NCI-H524 (cell line): ENCODE measurements around the gene CPNE7.
"Not testable (repeated sequence)": the region's sequence is repeated elsewhere in the genome, so short reads cannot be mapped to it uniquely, and the experiment has no call there.

Experiments
- DNase-seq, 2 experiments: peaks; one replicate each; lab custom pipeline; 2025; lab: John Stamatoyannopoulos, UW

The CPNE7 gene

DNA sequence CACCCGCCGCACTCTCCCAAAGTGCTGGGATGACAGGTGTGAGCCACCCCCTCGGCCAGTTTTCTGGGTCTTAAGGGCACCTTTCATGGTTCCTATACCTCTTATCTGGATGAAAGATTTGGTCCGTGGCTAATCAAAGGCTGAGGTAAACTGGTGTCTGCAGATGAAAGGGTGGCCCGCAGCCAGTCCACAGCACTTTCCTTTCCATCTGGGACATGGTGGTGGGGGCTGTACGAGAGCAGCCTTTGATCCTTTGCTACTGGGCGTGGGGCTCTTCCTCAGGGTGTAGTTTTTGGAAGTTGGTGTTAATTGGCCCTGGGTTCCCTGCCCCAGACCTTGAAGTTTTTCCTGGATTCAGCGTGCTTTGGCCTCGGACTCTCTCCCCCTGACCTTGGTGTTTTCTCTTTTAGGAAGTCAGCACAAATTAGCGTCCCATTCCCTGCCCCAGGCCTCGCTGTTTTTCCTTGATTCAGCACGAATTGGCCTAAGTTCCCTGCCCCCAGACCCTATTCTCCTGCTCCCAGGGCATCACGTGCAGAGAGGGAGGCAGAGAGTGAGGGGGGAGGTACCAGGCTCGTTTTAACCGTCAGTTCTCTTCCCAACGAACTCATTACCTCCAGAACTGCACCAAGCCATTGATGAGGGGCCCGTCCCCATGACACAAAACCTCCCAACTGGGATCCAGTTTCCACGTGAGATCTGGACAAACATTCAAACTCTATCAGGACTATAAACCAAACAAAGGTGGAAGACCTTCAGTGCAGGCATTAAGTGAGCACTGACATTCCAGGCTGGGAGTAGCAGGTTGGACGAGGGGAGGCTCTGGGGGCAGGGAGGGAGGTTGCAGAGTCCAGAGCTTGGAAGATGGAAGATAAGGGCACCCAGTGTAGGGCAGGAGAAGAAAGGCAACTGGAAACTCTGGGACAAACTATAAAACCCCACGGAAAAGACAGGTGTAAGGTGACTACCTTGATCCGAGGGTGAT is 49.5 kb downstream of the CPNE7 start:
- DNase-seq = no peak

DNA sequence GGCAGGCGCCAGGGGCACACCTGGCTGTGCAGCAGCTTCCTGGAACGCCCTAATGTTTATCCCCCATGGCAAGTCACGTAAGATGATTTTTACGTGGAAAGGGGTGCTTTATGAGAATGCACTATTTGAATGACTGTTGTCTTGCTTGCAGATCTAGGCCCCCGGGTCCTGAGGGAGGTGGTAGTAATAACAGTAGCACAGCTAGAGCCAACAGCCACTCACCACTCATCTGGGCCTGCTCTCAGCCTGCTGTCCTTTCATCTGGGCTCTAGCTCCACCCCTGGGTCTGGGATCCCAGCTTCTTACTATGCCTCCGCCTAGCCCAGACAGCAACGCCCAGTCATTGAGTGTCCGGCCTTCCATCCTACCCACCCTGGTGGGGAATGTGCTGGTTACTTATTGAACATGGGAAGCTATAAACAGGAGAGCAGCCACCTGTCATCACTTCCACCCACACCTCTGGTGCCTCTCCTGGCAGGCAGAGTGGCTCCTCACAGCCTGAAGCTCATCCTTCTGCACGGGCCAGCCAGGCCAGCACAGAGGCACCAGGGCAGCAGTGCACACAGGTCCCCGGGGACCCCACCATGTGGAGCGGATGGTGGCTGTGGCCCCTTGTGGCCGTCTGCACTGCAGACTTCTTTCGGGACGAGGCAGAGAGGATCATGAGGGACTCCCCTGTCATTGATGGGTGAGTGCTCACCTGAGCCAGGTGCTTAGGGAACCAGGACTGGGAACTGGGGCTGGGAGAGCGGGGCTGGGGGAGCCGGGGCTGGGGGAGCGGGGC is 54.5 kb downstream of the CPNE7 start:
- no peak for DNase-seq

GRCh38 chr16:89633064-89633631 is 57.6 kb downstream of the CPNE7 start:
- DNase-seq = peak in 1 of 2 experiments; percentile 64

DNA sequence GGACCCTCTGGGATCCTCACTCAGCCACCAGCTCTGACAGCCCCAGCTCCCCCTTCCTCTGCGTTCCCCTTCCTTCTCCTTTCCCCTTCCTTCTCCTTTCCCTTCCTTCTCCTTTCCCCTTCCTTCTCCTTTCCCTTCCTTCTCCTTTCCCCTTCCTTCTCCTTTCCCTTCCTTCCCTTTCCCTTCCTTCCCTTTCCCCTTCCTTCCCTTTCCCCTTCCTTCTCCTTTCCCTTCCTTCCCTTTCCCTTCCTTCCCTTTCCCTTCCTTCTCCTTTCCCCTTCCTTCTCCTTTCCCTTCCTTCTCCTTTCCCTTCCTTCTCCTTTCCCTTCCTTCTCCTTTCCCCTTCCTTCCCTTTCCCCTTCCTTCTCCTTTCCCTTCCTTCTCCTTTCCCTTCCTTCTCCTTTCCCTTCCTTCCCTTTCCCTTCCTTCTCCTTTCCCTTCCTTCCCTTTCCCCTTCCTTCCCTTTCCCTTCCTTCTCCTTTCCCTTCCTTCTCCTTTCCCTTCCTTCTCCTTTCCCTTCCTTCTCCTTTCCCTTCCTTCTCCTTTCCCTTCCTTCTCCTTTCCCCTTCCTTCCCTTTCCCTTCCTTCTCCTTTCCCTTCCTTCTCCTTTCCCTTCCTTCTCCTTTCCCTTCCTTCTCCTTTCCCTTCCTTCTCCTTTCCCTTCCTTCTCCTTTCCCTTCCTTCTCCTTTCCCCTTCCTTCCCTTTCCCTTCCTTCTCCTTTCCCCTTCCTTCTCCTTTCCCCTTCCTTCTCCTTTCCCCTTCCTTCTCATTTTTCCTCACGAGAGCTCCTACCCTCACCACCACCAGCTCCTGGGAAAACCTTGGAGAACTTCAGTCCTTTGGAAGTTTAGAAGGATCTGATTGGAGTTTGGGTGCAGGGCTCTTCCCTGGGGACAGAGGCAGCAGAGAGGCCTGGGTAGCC is 59.2 kb downstream of the CPNE7 start:
- not testable (repeated sequence) for DNase-seq

DNA sequence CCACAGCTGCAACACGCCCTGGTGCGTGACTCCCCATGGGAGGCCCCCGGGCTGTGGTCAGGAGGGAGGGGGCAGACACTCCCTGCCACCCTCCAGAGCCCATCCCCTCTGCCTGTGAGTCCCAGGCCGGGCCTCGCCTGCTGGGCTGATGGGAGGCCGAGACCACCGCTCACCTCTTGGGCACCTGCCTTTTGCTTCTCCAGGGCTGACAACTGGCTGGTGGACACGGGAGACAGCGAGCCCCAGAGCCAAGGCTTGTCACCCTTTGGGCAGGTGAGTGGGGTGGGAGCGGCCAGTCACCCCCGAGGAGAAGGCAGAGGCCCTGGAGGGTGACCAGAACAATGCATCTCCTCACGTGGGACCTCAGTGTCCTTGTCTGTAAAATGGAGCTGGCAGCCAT is 61.1 kb downstream of the CPNE7 start:
- no peak for DNase-seq

DNA sequence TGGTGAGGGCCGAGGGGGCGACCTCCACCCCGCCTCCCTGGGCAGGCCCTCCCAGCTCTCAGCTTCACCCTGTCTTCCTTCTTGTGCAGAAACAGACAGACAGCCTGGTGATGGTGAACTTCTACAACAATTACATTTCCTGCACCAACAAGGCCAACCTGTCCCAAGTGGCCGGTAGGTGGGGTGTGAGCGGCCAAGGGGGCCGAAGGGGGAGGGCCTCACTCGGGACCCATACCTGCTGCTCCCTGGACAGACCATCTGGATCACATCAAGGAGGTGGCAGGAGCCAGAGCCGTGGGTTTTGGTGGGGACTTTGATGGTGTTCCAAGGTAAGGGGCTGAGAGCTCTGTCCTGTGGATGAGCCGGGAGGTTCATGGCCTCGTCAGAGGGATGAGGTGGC is 61.8 kb downstream of the CPNE7 start:
- DNase-seq = no peak

DNA sequence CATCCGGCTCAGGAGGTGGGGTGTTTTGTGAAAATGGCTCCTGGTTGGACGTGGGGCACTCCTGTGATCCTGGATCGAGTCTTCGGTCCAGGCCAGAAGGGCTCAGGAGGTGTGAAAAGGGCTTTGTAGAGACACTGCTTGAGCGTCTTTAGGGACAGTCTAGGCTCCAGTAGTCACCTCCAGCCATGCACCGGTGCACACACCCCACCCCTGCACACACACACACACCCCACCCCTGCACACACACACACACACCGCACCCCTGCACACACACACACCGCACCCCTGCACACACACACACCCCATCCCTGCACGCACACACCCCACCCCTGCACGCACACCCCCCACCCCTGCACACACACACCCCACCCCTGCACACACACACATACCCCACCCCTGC is 62.9 kb downstream of the CPNE7 start:
- no peak for DNase-seq

GRCh38 chr16:89639385-89639784 is 63.8 kb downstream of the CPNE7 start:
- no peak for DNase-seq

- DNase-seq = no peak
Measured at GRCh38 chr16:89641458-89642119, 66.0 kb downstream of the CPNE7 start.

DNA sequence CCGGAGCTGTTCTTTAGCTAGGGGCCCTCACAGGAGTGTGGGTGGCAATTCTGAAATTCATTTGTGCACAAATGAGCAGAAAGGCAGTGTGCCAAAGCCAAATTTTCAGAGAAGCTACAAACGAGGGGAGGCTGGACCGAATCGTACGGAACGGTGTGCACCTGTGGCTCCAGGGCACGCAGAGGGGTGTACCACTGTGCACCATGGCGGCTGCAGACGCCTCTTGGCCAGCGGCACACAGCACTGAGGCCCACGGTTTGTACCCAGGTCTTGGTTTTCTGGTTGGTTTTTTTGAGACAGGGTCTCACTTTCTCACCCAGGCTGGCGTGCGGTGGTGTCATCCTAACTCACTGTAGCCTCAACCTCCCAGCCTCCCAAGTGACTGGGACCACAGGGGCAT is 67.0 kb downstream of the CPNE7 start:
- DNase-seq = no peak

- DNase-seq = no peak
Measured at GRCh38 chr16:89643769-89644300, 68.3 kb downstream of the CPNE7 start.

DNA sequence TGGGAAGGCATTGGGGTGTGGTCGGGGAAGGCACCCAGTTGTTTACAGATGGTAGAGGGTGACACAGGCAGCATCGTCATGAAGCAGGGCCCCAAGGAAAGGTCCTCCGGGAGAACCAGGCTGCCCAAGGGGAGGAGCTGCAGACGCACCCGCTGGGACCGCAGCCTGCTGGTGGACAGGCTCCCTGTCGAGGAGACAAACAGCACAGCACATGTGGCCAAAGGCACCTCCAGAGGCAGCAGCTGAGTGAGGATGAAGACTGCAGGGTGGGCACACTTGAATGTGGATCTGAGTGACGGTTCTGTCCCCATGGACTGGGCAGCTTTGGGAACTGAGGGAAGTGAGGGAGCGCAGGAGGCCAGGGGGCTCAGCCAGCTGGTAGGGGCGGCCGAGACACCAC is 69.6 kb downstream of the CPNE7 start:
- DNase-seq = no peak

DNA sequence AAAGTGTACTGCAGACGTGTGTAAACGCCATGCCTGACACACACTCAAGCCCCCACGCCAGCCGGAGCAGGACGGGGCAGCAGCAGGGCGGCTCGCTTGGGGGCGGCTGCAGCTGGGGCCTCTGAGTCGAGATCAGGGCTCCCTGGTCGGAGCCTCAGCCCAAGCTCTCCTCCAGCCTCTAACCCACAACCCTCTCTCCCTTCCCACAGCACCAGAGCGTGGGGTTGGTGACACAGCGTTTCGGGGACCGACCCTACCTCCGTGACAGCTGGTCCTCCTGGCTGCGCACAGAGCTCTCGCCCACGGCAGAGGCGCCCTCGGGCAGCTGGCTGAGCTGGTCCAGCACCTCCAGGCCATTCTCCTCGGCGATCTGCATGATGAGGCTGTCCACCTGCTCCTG is 70.7 kb downstream of the CPNE7 start:
- DNase-seq = no peak
